DMS 273 treated with DMSO at 0.1 percent for 48 hours (cell line): ENCODE results near the gene SIDT1.

Source experiments
- DNase-seq: peaks from one replicate; lab custom pipeline; 2025; lab: John Stamatoyannopoulos, UW

SIDT1 gene

GRCh38 chr3:113546414-113546893, 14.1 kb downstream of the SIDT1 start:
- no peak for DNase-seq

GRCh38 chr3:113548501-113548900, 16.1 kb downstream of the SIDT1 start:
- no peak for DNase-seq

- no peak for DNase-seq
Observed at GRCh38 chr3:113551820-113552219, 19.5 kb downstream of the SIDT1 start.

- no peak for DNase-seq
Observed at GRCh38 chr3:113552851-113553250, 20.5 kb downstream of the SIDT1 start.

- DNase-seq: no peak
Observed at GRCh38 chr3:113555138-113555537, 22.8 kb downstream of the SIDT1 start.

GRCh38 chr3:113556316-113556945, 24.1 kb downstream of the SIDT1 start:
- DNase-seq: no peak

GRCh38 chr3:113556946-113557335, 24.6 kb downstream of the SIDT1 start:
- DNase-seq: no peak

- DNase-seq: no peak
Observed at GRCh38 chr3:113557374-113557773, 25.0 kb downstream of the SIDT1 start.

- no peak for DNase-seq
Observed at GRCh38 chr3:113559009-113559408, 26.7 kb downstream of the SIDT1 start.

GRCh38 chr3:113560271-113560670, 27.9 kb downstream of the SIDT1 start:
- DNase-seq: no peak

GRCh38 chr3:113560831-113561623, 28.7 kb downstream of the SIDT1 start:
- no peak for DNase-seq

- no peak for DNase-seq
Observed at GRCh38 chr3:113565555-113565954, 33.2 kb downstream of the SIDT1 start.

GRCh38 chr3:113570158-113570557, 37.8 kb downstream of the SIDT1 start:
- no peak for DNase-seq

- no peak for DNase-seq
Observed at GRCh38 chr3:113571360-113571759, 39.0 kb downstream of the SIDT1 start.

GRCh38 chr3:113573728-113574127, 41.4 kb downstream of the SIDT1 start:
- no peak for DNase-seq

- no peak for DNase-seq
Observed at GRCh38 chr3:113574213-113574612, 41.9 kb downstream of the SIDT1 start.

GRCh38 chr3:113575206-113575605, 42.9 kb downstream of the SIDT1 start:
- DNase-seq: no peak

GRCh38 chr3:113585228-113585627, 52.9 kb downstream of the SIDT1 start:
- DNase-seq: no peak

- no peak for DNase-seq
Observed at GRCh38 chr3:113585720-113586119, 53.4 kb downstream of the SIDT1 start.

GRCh38 chr3:113588806-113589205, 56.5 kb downstream of the SIDT1 start:
- DNase-seq: no peak

GRCh38 chr3:113589971-113590370, 57.6 kb downstream of the SIDT1 start:
- DNase-seq: no peak

- no peak for DNase-seq
Observed at GRCh38 chr3:113590983-113591382, 58.6 kb downstream of the SIDT1 start.

GRCh38 chr3:113594066-113594465, 61.7 kb downstream of the SIDT1 start:
- no peak for DNase-seq
